Psoas muscle (tissue), 8 donors: ENCODE results near the gene TMPRSS11B. TPM values are rescaled to one million over a fixed set of nuclear protein-coding genes. Genes with fewer than 3 reads are reported as not detected.

Experiments used
- ATAC-seq, 4 donors: fragments of 200-7000 bp; cut with Tn5 transposase; one replicate each; pipeline ENCODE4 v1.9.1; 2020; ENCODE audit warnings: moderate library complexity in 3 of 4, mild to moderate bottlenecking in 2 of 4
- DNase-seq, 2 donors: peaks; one replicate each; pipeline ENCODE4 v3.0.0-alpha.2; 2020
- H3K27ac ChIP-seq: fragments of 200-600 bp; one replicate; pipeline ENCODE4 v1.8.0; 2022
- H3K27me3 ChIP-seq, 3 donors: fragments of 200-600 bp in 1 of 3; one replicate each; pipeline versions ENCODE4 v1.6.1 to v1.8.0; 2013 to 2022; ENCODE audit warnings: low read length in 2 of 3, mild to moderate bottlenecking in 2 of 3, moderate library complexity in 1 of 3; ENCODE audit not compliant: insufficient read depth in 3 of 3
- H3K36me3 ChIP-seq, 2 donors: fragments of 200-600 bp in 1 of 2; one replicate each; pipeline versions ENCODE4 v1.6.1 to v1.8.0; 2013 to 2022; ENCODE audit warnings: low read depth in 1 of 2, mild to moderate bottlenecking in 1 of 2, moderate library complexity in 1 of 2; ENCODE audit not compliant: insufficient read depth in 1 of 2
- H3K4me1 ChIP-seq: fragments of 200-600 bp; one replicate; pipeline ENCODE4 v1.8.0; 2022
- H3K4me3 ChIP-seq: fragments of 200-600 bp; one replicate; pipeline ENCODE4 v1.8.0; 2022; ENCODE audit warnings: mild to moderate bottlenecking
- H3K9me3 ChIP-seq: fragments of 200-600 bp; one replicate; pipeline ENCODE4 v1.8.0; 2022
- WGBS, 3 donors: extraction: QIAGEN DNeasy Blood & Tissue Kit; methylation state at CpG; one replicate each; pipeline versions ENCODE4 v1.1.6 to v1.1.7; 2013; 5-methylcytosine and 5-hydroxymethylcytosine counted together
- intact Hi-C, 2 donors: fragments of 100-400 bp; cut with DNase I; formaldehyde crosslinking; loops; one replicate each; pipeline versions ENCODE4 v1.11.0 to v1.14.2; 2022
- polyA plus RNA-seq, 3 donors: library from polyadenylated mRNA; stranded (reverse); fragments of 200-250 nt; gene quantifications; one replicate each; pipeline ENCODE4 v1.2.3, GENCODE V29; 2013
- total RNA-seq, 4 donors: library from RNA; stranded (reverse); fragmentation: NEBNext Ultra II Directional in 2 of 4; extraction: Animal tissue kit (Norgen Biotek cat#: 25700) in 2 of 4; gene quantifications; one replicate each; pipeline versions ENCODE4 v1.2.1 to v1.2.4, GENCODE V29; 2021 to 2023
- TF ChIP-seq, protein P1 (sequence below): fragments of 200-600 bp; IDR thresholded peaks from one replicate; pipeline ENCODE4 v1.8.0; 2022; ENCODE audit warnings: antibody characterized with exemption
- donor health status: healthy with polysubstance abuse.
- donor health status: DM: no; HTN: no; CAD: no; lungs with moderate emphysema.
- donor health status: Bipolar disorder and iron deficiency.
- donor health status: healthy.
- donor health status: DM: yes; HTN: yes; CAD: no.
- donor health status: DM: no; HTN: no; CAD: no.
- donor health status: DM: no; HTN: no; CAD: no.
- donor health status: DM: yes; HTN: yes; CAD: no.

Gene TMPRSS11B
- total and polyA plus RNA-seq, 7 donors, result 0.03 TPM; not detected in 5

- DNase-seq (no peak), ATAC-seq (no peak)
- intact Hi-C loops, result no loop called here
- TF ChIP-seq, protein P1, sequence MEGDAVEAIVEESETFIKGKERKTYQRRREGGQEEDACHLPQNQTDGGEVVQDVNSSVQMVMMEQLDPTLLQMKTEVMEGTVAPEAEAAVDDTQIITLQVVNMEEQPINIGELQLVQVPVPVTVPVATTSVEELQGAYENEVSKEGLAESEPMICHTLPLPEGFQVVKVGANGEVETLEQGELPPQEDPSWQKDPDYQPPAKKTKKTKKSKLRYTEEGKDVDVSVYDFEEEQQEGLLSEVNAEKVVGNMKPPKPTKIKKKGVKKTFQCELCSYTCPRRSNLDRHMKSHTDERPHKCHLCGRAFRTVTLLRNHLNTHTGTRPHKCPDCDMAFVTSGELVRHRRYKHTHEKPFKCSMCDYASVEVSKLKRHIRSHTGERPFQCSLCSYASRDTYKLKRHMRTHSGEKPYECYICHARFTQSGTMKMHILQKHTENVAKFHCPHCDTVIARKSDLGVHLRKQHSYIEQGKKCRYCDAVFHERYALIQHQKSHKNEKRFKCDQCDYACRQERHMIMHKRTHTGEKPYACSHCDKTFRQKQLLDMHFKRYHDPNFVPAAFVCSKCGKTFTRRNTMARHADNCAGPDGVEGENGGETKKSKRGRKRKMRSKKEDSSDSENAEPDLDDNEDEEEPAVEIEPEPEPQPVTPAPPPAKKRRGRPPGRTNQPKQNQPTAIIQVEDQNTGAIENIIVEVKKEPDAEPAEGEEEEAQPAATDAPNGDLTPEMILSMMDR, result no peak
- H3K27me3 ChIP-seq, result no peaks in the 10 kb centered on the region
- 73 to 75% (median 73%) methylated on average over 2 of the region's 2 CpGs for WGBS, 3 donors
- no peaks in the 10 kb centered on the region for H3K36me3 ChIP-seq
- no peak overlapping the region for H3K27ac ChIP-seq
- H3K9me3 ChIP-seq, result no peaks in the 10 kb centered on the region
- no peak overlapping the region for H3K4me3 ChIP-seq
- no peaks in the 10 kb centered on the region for H3K4me1 ChIP-seq
These were observed 22.0 kb upstream of the TMPRSS11B start for GRCh38 chr4:68267433-68267944.

DNA sequence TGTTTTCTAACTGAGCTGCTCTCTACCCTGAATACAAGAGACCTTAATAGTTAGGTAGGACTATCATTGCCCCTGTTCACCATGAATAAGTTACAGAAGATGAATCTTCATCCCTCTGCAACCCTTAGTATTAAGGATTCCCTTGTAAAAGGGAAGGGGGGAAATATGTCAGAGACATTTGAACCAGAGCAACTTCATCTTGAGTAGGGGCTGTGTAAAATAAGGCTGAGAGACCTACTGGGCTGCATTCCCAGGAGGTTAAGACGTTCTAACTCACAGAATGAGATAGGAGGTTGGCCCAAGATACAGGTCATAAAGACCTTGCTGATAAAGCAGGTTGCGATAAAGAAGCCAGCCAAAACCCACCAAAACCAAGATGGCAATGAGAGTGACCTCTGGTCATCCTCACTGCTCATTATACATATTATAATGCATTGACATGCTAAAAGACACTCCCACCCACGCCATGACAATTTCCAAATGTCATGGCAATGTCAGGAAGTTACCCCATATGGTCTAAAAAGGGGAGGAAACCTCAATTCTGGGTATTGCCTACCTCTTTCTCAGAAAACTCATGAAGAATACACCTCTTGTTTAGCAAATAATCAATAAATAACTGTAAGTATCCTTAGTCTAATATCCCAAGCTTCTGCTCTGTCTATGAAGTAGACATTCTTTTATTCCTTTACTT, 19.5 kb upstream of the TMPRSS11B start:
- 58 to 64% (median 59%) methylated on average over 3 of the region's 3 CpGs for WGBS, 3 donors
- Histone ChIP-seq H3K27me3 (no peaks in the 10 kb centered on the region), H3K4me1 (no peaks in the 10 kb centered on the region), H3K9me3 (no peaks in the 10 kb centered on the region), H3K27ac (no peak overlapping the region), H3K36me3 (no peaks in the 10 kb centered on the region), H3K4me3 (no peak overlapping the region)
- ATAC-seq (no peak), DNase-seq (no peak)
- TF ChIP-seq, protein P1, result no peak
- intact Hi-C loops, result no loop called here

DNA sequence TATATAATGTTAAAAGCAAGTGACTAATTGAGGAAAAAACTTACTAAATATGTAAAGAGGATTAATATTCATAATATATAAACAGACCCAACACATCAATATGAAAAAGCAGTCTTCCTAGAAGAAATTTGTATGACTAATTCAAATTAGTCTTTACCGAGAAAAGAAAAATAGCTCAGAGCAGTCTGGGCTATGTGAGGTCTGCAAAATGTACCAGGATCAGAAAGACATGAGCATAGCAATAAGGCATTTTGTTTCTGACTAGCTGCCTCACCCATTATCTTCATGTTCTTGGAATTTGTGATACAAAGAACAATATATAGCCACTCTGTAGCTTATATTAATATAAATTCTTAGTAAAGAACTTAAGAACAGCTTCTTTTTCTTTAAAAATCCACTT, 13.7 kb upstream of the TMPRSS11B start:
- intact Hi-C loops, result no loop called here
- TF ChIP-seq, protein P1, result no peak
- Histone ChIP-seq H3K9me3 (no peaks in the 10 kb centered on the region), H3K36me3 (no peaks in the 10 kb centered on the region), H3K27ac (no peak overlapping the region), H3K4me1 (no peaks in the 10 kb centered on the region), H3K4me3 (no peak overlapping the region), H3K27me3 (no peaks in the 10 kb centered on the region)
- DNase-seq, result no peak
- 61 to 75% (median 65%) methylated on average over 1 of the region's 1 CpG for WGBS, 3 donors
- no peak for ATAC-seq

DNA sequence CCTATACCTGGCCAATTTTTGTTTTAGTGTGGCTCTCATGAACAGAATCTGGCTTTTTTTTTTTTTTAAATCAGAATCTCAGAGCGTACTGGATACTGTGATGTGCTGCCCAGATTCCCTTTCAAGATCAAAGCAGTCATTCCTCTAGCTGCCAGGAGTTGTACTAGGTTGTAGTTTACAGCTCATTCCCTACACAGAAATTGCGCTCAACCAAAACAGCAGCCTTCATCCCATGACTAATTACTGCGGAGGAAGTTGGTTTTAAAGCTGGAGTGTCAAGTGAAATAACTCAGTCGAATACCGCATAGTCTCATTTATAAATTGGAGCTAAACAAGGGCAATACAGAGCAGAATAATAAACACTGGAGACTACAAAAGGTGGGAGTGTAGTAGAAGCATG, 12.2 kb upstream of the TMPRSS11B start:
- DNase-seq (no peak), ATAC-seq (no peak)
- intact Hi-C loops, result no loop called here
- Histone ChIP-seq H3K27me3 (no peaks in the 10 kb centered on the region), H3K4me3 (no peak overlapping the region), H3K36me3 (no peaks in the 10 kb centered on the region), H3K9me3 (no peaks in the 10 kb centered on the region), H3K27ac (no peak overlapping the region), H3K4me1 (no peaks in the 10 kb centered on the region)
- 21 to 37% (median 26%) methylated on average over 5 of the region's 5 CpGs for WGBS, 3 donors
- TF ChIP-seq, protein P1, result no peak

- Histone ChIP-seq H3K27ac (no peak overlapping the region), H3K9me3 (no peaks in the 10 kb centered on the region), H3K27me3 (no peaks in the 10 kb centered on the region), H3K36me3 (no peaks in the 10 kb centered on the region), H3K4me1 (no peaks in the 10 kb centered on the region), H3K4me3 (no peak overlapping the region)
- ATAC-seq, result no peak
- intact Hi-C loops, result no loop called here
- TF ChIP-seq, protein P1, result no peak
- WGBS, 3 donors, result 62 to 65% (median 63%) methylated on average over 3 of the region's 3 CpGs
- DNase-seq, result no peak
These were observed 10.8 kb upstream of the TMPRSS11B start for GRCh38 chr4:68256284-68256683.
